Stimulated activated CD4-positive, alpha-beta T cell treated with anti-CD3 and anti-CD28 coated beads, Interleukin-15, amount 100 ng/mL, for 48 hours (primary cell): ENCODE results near the gene CMSS1.

ENCODE experiments used
- DNase-seq, 2 donors: peaks; one replicate each; pipeline ENCODE4 v3.0.0-alpha.2; 2020; ENCODE audit warnings: low read depth in 2 of 2

CMSS1 gene

GRCh38 chr3:99990179-99990578 is 172.5 kb downstream of the CMSS1 start:
- no peak for DNase-seq

DNA sequence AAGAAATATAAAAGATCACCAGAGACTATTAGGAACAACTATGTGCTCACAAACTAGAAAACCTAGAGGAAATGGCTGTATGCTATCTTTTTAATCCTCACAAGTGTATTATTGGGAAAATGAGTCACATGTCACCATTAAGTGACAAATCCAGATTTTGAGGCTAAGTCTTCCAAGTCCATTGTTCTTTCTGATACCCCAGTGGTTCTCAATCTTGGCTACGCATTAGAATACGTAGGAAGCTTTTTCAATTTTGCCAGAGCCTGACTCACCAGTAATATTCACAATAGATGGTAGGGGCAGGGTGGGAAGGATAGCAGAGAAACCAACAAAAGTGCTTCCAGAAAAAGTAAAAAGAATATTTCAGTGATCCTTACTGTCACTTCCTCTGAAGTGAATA is 179.6 kb downstream of the CMSS1 start:
- DNase-seq, result no peak

DNA sequence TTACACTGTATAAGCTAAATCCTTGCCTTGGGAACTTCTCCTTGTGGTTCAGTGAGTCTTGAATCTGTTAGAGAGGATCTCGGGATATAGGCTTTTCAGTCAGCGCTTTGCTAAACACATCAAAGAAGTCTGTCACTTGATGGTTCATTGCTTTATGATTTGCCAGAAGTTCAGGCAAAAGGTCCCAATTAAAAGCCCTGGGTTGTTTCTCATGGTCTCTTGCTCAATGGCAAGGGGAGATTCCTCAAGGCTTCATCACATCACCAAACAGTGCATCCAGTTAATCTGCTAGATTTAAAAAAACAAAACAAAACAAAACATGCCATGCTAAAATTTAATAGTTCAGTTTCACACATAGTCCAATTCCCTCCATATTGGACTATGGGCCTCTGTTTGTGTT is 181.9 kb downstream of the CMSS1 start:
- DNase-seq, result no peak

DNA sequence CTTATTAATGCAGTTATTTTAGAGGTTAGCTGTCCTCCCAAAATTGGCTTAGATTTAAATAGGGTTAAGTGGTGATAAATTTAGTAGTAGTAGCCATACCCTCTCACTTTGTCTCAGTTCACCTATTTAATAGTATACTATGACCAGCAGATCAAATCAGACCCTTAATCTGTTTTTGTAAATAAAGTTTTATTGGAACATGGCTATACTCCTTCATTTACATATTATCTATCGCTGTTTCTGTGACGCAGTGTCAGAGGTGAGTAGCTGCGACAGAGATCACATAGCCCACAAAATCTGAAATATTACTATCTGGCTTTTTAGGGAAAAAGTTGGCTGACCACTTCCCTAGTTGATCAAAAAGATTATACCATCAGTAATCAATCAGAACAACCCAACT is 183.4 kb downstream of the CMSS1 start:
- DNase-seq, result no peak

DNA sequence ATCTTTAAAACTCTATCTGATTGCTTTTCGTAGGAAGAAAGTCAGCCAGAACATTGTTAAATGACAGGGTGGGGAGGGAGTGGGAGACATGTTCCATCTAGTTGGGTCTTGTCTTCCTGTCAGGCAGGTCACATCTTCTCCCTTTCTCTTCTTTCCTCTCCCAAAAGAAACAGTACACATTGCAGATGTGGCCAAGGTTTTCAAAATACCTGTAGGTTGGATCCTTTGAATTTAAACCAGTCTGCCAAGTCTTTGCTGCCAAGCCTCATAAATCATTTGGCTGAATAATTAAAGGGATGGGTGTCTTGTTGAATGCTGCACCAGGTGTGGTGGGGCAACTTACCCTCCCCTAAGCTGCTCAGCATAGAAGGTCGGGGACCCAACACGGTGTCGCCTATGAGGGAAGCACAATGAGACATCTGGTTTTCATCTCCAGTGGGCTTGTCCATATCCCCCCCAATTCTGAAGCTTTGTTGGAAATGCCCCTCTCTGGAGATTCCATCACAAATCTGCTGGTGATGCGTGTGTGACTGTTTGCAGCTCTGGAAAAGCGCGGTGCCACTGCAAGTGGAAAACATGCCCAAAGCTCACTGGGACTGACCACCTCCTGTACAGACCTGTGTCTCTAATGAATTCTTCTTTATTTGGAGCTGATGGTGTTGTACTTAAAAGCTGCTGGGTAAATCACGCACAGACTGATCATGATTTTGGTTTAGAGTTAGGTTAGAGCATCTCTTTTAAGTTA is 184.0 kb downstream of the CMSS1 start:
- no peak for DNase-seq

- no peak for DNase-seq
These were observed 185.1 kb downstream of the CMSS1 start for GRCh38 chr3:100002599-100003350.

GRCh38 chr3:100003609-100004503 is 186.2 kb downstream of the CMSS1 start:
- DNase-seq, result no peak

DNA sequence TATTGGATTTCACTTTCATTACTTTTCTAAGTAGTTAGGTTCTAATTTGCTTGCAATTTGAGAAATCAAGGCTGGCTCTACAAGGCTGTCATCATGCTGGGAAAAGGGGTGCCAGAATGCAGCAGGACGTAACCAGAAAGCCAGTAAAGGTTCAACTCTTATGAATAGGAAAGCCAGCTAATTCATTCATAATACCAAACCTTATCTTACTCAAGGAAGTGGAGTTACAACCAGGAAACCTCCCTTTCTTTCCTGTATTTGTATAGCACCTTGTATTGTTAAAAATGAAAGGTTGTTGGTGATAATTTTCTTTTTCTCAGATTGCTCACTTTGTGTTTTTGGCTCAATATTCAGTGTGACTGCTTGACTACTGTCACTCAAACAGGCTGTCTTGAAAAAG is 187.3 kb downstream of the CMSS1 start:
- DNase-seq, result no peak

GRCh38 chr3:100005665-100006393 is 188.2 kb downstream of the CMSS1 start:
- no peak for DNase-seq

DNA sequence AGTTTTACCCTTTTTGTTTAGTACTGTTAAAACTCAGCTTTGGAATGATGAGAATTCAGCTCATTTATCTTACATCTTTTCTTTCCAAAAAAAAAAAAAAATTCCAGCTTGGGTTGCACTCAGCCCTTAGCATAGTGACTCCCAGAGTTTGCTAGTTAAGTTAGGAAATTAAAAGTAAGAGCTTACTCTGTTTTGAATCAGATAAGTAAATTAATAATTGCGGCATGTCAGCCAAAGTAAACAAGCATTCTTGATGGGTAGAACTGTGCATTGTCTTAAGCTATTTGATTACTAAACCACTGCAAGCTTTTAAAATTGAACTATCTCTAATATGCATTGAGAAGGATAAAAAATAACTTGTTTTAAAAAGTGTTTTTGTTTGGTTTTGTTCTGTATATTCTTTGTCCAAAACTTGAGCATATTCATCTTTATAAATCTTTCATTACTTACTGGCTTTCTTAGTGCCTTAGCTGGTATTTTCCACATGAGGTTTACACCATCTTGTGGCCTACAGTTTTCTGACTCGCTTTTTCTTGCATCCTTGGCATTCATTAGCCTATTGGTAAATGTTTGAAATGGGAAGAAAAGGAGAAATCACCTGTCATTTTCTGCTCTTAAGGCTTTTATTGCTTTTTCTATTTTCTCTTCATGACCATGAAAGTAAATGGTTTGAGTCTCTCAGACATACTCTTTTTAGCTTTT is 189.1 kb downstream of the CMSS1 start:
- no peak for DNase-seq

- DNase-seq, result no peak
These were observed 189.7 kb downstream of the CMSS1 start for GRCh38 chr3:100007313-100007712.

DNA sequence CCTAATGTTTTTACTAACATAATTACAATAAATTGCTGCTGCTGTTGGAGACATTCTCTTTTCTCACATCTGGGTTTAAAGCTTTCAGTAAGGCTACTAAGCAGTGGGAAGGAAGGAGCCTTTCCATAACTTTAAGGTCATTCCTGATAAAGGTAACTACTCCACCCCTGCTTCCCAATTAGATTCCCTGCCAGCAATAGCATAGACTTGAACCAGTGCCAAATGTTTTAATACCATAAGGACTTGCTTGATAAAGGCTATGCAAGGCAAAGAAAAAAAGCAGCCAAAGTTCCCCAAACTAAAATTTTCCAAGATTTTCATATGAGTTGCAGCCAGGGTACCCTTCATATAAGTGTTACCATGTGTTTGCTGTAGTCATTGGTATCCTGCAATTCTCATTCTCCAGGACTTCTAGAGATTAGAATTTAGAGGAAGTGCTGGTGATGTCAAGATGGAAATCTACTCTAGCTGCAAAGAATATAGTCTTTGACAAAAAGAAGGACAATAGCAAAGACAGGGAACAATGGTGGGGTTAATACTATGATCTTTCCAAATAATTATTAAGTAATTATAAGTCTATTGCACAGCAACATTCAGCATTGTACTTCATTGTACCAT is 190.5 kb downstream of the CMSS1 start:
- DNase-seq, result no peak

DNA sequence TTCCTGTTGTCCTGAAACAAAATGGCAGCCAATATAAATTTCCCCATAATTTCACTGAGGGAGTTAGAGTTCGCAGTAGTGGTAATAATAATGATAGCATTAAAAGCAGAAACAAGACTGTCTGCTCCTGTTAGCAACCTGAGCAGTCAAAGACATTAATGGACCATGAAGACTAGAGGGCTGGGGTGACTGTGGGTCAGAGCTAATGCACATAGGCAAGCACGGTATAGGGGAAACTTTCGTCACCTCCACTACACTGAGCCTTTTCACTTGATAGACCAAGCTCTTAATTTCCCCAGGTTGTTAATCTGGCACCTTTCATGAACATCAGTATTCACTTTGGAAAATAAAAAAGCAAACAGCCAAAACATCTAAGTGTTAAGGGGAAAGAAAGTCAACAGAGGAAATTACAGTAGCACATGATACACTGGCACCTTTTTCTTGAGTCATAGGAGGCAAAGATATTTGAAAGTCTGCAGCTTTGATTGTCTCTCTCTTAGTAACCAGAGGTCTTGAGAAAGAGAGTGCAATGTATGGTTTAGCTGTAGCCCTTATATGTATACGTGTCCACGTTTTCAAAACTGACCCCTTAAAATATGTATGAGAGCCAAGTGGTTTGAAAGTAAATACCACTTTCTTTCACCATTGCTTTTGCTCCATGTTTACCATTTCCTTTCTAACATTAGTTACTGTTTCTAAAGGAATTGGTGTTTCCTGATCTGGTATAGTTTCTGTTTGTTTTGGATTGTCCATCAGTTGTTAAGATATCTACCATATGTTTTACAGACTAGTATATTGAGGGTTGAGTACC is 191.8 kb downstream of the CMSS1 start:
- no peak for DNase-seq

- no peak for DNase-seq
These were observed 192.4 kb downstream of the CMSS1 start for GRCh38 chr3:100010087-100010417.

- no peak for DNase-seq
These were observed 201.1 kb downstream of the CMSS1 start for GRCh38 chr3:100018806-100019205.

DNA sequence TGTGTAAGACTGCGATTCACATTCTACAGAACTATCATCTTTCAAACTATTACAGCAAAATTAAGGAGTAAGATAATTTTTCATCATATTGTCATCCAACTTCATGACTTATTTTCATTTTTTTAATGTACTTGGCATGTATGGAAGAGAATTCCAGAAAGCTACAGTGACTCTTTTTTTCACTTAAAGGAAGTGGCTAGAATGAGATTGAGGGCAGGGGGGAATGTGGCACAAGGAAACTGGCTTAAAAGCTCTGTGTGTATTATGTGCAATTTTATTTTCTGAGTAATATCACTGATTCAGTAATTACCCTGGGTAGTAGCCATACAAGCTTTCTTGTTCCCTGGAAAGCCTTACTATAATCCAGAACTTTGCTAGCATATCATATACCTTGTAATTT is 202.1 kb downstream of the CMSS1 start:
- no peak for DNase-seq

DNA sequence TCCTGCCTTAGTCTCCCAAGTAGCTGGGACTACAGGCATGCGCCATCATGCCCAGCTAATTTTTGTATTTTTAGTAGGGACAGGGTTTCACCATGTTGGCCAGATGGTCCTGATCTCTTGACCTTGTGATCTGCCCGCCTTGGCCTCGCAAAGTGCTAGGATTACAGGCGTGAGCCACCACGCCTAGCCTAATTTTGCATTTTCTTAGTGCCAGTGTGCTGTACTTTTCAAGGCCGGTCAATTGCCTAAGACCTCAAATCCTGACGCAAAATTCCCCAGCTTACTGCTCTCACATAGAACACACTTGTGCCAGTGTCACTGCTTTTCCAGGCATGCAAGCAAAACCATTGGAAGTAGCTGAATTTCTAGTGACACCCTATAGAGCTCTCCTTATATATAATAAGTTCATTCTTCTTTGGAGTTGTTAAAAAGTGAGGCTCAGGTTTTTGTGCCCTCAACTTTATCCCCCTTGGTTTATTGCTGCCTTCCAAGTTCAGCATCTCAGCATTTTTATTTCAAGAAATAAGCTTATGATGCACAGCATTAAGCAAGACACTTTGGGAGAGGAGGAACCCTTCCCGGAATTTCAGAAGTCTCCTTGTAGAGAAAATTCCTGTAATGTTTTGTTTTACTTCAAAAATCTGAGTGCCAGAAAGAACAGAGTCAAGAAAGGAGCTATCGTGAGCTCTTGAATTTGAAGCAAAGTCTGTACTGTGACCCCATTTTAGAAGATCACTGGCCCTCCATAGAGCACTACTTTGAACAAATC is 203.4 kb downstream of the CMSS1 start:
- no peak for DNase-seq

DNA sequence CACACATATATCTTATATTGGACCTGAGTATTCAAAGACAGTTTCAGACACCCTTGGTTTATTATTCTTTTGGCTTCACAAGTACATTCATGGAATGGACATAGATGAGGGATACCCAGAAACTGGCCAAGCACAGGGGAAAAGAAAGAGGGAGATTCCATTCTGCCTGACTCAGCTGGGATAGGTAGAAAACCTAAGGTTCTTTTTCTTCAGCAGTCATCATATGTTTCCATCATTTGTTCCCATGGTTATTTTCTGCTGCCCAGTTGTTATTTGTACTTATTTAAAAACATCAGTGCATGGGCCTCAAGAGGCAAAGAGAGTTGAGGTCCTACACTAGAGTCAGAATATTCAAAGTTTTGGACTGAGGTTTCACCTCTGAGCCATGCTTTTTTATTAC is 204.8 kb downstream of the CMSS1 start:
- no peak for DNase-seq

DNA sequence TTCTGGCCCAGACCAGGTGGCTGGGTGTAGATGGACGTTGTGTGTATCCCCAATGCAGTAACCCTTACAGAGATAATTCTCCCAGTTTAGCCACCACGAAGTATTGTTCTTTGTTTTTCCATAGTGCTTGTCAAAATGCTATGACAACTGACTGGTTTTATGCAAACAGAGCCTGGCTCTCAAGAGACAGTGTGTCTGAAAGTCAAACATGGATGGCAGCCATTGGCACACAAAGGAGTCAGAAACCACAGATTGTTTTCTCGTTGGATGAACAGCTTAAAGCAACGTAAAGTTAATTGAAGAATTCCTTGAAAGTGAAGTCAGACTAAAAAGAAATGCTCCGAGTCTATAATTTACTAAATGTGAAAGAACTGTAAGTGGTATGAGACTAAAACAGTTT is 205.5 kb downstream of the CMSS1 start:
- DNase-seq, result no peak
